8988T (cell line): ENCODE measurements around the gene RBM17.
"Not testable (repeated sequence)": the region's sequence is repeated elsewhere in the genome, so short reads cannot be mapped to it uniquely, and the experiment has no call there.

Experiments
- DNase-seq: peaks from one replicate; pipeline ENCODE4 v3.0.0; 2011

RBM17 gene

DNA sequence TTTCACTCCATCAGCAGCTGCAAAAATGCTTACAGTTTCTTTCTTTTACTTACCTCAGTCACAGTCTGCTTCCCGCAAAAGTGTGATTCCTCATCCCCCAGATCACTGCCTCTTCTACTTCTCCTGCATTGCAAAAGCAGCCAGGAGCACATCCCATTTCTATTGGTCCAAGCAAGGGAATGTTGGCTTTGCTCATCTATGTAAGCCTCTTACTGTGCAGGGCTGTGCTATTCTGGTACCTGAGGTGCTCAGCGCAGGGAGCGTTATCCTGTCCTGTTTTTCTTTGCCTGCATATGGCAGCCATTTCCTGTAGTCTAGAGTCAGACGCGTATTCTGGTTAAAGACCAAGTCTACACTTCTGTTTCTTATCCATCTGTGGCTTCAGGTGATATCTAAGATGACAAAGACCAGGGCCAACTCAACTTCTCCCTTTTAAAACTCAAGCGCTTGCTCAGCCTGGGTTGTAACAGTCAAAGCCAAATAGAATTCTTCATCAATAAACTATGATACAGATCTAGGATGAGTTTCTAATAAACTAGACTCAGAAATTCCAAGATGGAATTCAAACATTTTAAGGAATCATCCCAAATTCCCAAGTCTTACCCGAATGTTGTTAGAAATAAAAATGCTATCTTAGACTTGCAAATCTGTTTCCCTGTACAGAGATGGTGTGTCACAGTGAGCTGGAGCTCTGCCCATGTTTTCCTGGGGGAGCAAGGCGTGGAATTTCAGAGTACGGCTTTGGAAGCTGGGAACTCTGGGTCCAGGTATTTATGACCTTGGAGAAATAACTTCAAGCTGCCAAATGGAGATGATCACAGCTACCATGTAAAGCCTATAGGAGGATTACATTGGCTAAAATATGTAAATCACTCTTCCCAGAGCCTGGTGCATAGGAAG lies 6.1 kb upstream of the RBM17 start:
- DNase-seq, result no peak

DNA sequence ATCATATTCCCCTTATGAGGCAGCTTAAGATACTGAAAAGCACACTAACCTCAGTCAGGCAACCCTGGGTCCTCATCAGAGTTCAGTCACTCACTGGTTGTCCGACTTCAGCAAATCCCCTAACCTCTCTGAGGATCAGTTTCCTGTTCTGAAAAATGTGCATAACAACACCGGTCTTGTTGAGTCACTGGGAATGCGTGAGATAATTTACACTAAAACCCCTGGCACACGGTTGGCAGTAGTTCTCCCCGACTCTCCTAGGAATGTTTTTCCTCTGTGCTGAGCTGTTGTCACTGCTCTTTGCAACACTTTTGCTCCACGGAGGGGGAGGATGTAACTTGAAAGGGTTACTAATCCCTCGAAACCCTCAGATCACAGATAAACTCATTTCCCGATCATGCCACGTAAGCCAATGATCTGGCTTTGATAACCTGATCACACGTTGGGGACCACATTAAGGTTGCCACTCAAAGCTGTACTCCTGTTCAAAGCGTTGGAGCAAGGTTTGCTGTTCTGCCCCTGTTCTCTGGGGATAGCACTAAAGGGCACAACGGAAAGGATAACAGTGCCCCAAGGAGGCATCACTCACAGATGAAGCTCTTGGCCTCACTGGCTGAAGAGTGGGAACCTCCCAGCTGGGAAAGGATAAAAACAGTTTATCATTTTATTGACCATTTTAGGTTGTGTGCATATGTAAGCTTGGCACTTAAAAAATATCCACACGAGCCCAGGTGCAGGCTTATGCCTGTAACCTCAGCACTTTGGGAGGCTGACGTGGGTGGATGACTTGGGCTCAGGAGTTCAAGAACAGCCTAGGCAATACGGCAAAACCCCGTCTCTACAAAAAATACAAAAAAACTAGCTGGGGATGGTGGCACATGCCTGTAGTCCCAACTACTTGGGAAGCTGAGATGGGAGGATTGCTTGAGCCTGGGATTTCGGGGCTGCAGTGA lies 5.0 kb upstream of the RBM17 start:
- DNase-seq, result no peak

- DNase-seq, result peak; percentile 49
Measured at GRCh38 chr10:6086375-6087233, 2.2 kb upstream of the RBM17 start.

- no peak for DNase-seq
Measured at GRCh38 chr10:6089334-6090219, 743 bp downstream of the RBM17 start.

GRCh38 chr10:6091630-6092029 lies 2.8 kb downstream of the RBM17 start:
- DNase-seq, result no peak

GRCh38 chr10:6092731-6093130 lies 3.9 kb downstream of the RBM17 start:
- DNase-seq, result no peak

GRCh38 chr10:6095810-6096570 lies 7.2 kb downstream of the RBM17 start:
- no peak for DNase-seq

DNA sequence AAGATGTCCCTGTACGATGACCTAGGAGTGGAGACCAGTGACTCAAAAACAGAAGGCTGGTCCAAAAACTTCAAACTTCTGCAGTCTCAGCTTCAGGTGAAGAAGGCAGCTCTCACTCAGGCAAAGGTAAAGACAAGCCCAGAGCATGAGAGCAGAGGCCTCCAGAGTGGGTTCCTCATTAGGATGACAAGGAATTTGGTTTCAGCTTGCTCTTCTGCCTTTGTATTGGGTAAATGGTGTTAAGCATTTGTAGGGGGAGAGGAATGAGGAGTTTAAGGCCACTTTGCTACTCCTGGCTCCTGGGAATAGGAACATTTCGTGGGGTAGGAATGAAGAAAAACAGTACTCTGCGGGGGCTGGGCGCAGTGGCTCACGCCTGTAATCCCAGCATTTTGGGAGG lies 8.2 kb downstream of the RBM17 start:
- DNase-seq, result no peak

GRCh38 chr10:6098156-6098555 lies 9.3 kb downstream of the RBM17 start:
- DNase-seq, result no peak

GRCh38 chr10:6100370-6100769 lies 11.5 kb downstream of the RBM17 start:
- DNase-seq, result no peak

GRCh38 chr10:6101181-6101580 lies 12.3 kb downstream of the RBM17 start:
- DNase-seq, result no peak

DNA sequence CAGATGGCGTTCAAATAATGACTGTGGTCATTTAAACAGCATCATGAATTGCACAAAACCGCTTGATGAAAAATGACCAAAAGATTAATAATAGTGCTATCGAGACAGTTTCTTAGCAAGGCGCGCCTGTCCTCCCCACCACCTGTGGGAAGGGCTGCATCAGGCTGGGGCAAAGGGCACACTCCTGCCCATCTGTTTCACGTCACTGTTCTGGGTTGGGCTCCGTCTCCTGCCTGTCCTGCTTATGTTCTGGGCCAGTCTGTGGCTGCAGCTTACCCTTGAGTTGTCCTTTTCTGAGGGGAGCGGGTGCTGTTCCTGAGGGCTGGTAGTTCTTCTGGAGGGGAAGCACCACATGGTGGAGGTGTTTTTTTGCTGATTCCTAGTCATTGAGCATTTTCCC lies 13.3 kb downstream of the RBM17 start:
- no peak for DNase-seq

DNA sequence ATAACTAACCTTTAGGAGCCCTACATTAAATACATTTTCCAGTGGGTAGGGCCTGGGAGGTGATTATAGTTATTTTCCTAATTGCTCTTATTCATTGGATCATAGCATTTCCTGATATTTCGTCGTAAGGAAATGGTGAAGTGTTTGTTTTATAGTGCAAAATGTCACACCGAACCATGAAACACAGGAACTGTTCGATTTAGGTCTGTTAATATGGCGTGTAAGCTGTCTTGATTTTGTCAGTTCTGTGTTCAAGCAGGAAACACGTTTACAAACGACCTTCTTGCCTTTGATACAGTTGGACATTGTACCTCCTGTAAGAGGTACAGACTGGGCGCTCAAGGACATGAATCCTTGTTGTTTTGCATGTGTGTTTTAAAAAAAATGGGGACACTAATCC lies 14.8 kb downstream of the RBM17 start:
- DNase-seq, result no peak

- not testable (repeated sequence) for DNase-seq
Measured at GRCh38 chr10:6107616-6108015, 18.8 kb downstream of the RBM17 start.

GRCh38 chr10:6108072-6108471 lies 19.2 kb downstream of the RBM17 start:
- DNase-seq, result no peak

DNA sequence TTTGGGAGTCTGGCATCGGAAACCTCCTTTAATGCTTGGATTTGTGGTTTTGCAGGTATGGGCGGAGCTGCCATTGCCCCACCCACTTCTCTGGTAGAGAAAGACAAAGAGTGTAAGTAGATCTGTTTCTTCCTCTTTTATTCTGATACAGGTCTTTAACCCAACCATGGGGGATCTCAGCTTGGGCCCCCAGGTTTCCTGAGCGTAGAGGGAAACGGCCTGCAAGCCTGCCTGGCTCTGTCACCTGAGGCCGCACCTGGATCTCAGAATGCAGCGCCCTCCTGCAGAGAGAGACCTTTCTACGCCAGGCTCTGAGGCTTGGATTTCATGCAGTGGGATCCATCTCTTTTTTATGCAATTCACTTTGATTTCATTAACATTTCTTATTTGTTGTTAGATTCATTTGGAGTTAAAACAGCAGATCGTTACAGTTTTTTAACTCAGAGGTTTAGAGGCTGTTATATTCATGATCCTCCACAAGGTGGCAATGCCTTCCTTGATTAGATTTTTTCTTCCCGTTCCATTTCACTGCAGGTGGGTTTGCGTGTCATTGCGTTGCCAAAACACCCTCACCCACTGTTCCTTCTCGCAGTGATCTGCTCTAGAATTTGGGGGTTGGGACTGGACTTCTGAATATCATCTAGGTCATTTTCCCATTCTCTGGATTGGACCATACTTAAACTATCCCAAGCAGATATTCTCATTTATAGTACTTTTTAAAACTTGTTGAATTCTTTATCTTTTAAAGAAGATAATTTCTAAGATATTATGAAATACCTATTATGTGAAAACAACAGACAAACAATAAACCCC lies 20.0 kb downstream of the RBM17 start:
- DNase-seq, result no peak

- DNase-seq, result no peak
Measured at GRCh38 chr10:6109444-6109775, 20.6 kb downstream of the RBM17 start.

DNA sequence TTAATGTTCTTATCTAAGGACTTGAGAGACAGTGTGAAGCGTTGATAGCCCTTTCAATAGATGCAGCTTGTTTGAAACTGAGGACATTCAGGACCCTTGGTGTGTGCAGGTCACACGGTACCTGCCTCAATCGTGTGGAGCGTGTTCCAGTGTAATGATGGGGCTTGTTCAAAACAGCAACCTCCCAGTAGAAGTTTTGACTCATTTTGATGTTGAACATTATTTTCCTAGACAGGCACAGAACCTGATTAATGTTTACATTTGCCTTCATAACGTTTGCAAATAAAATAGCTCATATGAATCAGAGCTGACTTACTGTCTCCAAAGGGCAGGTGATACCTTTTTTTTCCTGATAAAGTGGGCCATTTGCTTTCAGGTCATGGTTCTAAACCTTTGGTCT lies 21.3 kb downstream of the RBM17 start:
- no peak for DNase-seq

GRCh38 chr10:6112893-6113292 lies 24.1 kb downstream of the RBM17 start:
- DNase-seq, result no peak

GRCh38 chr10:6114299-6114698 lies 25.5 kb downstream of the RBM17 start:
- DNase-seq, result no peak
